ENCODE data around the gene MTF1.
"Not testable (repeated sequence)": the region's sequence is repeated elsewhere in the genome, so short reads cannot be mapped to it uniquely, and the experiment has no call there.

GRCh38 chr1:37907416-37908125 is 48.2 kb upstream of the MTF1 start:
- not testable (repeated sequence) for TF ChIP-seq POLR2A (IDR thresholded peaks at IDR 0.05; ENCODE audit: low read length); GATA1 (IDR thresholded peaks at IDR 0.05; ENCODE audit: low read depth, low read length)

All from erythroblast (primary cell).